BJ (cell line): ENCODE data around the gene PIP4K2A. TPM values are rescaled to one million over a fixed set of nuclear protein-coding genes. Genes with fewer than 3 reads are reported as not detected.

Experiments
- CTCF ChIA-PET: fragments of 350-600 bp; formaldehyde crosslinking; extraction: SDS; loops from one replicate; lab custom pipeline; 2021; ENCODE audit warnings: antibody characterized with exemption, inconsistent platforms; lab: Yijun Ruan, JAX
- POLR2A ChIA-PET: fragments of 300-600 bp; sonication (Branson Sonifier 250); formaldehyde crosslinking; extraction: SDS; loops from one replicate; lab custom pipeline; 2021; ENCODE audit warnings: antibody characterized with exemption; lab: Charles Lee
- DNase-seq: peaks from one replicate; pipeline ENCODE4 v3.0.0-alpha.2; 2011; ENCODE audit warnings: low read depth
- H3K27me3 ChIP-seq: 2 replicates; pipeline ENCODE4 v1.6.0; 2011; ENCODE audit warnings: low read length; ENCODE audit not compliant: control insufficient read depth, insufficient read depth
- H3K36me3 ChIP-seq: 2 replicates; pipeline ENCODE4 v1.5.1; 2011; ENCODE audit warnings: low read length; ENCODE audit not compliant: control insufficient read depth, insufficient read depth
- H3K4me3 ChIP-seq: 2 replicates; pipeline ENCODE4 v1.5.1; 2011; ENCODE audit warnings: low read depth, mild to moderate bottlenecking, control low read depth, low read length
- CTCF ChIP-seq: IDR thresholded peaks from 2 replicates; pipeline ENCODE4 v1.5.1; 2011; ENCODE audit warnings: low read depth, mild to moderate bottlenecking, control low read depth, inconsistent platforms, low read length, moderate library complexity; ENCODE audit not compliant: insufficient read depth
- polyA plus RNA-seq: library from polyadenylated mRNA; depleted of rRNA; stranded (reverse); fragments of >200 nt; gene quantifications from 2 replicates; pipeline ENCODE4 v1.2.3, GENCODE V29; 2011

PIP4K2A gene
- polyA plus RNA-seq, 1 experiment, result 17.3 TPM

GRCh38 chr10:22657024-22657423, 57.4 kb downstream of the PIP4K2A start:
- no peak for DNase-seq
- POLR2A ChIA-PET, result no interaction called here
- CTCF ChIA-PET, result no interaction called here
- no peaks in the 10 kb centered on the region for H3K27me3 ChIP-seq
- no peaks in the 10 kb centered on the region for H3K36me3 ChIP-seq
- no peak overlapping the region for H3K4me3 ChIP-seq
- no peak for TF ChIP-seq CTCF

GRCh38 chr10:22656036-22656435, 58.3 kb downstream of the PIP4K2A start:
- POLR2A ChIA-PET, result interaction anchor here (0.6 kb wide), 2 partner anchors 208 to 1142 kb away, joined by 3 to 4 read pairs; no protein-coding TSS in a partner anchor
- H3K27me3 ChIP-seq, result no peaks in the 10 kb centered on the region
- H3K4me3 ChIP-seq, result no peak overlapping the region
- no peak for DNase-seq
- no peaks in the 10 kb centered on the region for H3K36me3 ChIP-seq
- no peak for TF ChIP-seq CTCF
- CTCF ChIA-PET, result interaction anchor here (0.9 to 1.3 kb wide), 3 partner anchors 30 to 57 kb away, joined by 3 to 4 read pairs (median 3); no protein-coding TSS in a partner anchor

GRCh38 chr10:22655312-22655981, 58.9 kb downstream of the PIP4K2A start:
- ChIA-PET CTCF (interaction anchor here (0.9 to 1.3 kb wide), 3 partner anchors 29 to 56 kb away, joined by 3 to 4 read pairs (median 3); no protein-coding TSS in a partner anchor), POLR2A (interaction anchor here (0.6 kb wide), 2 partner anchors 207 to 1141 kb away, joined by 3 to 4 read pairs; no protein-coding TSS in a partner anchor)
- peak; percentile 57 for DNase-seq
- 0 out of 2 replicates have a peak, but pooled peaks have one; percentile 15 for TF ChIP-seq CTCF
- H3K4me3 ChIP-seq, result no peak overlapping the region
- no peaks in the 10 kb centered on the region for H3K27me3 ChIP-seq
- H3K36me3 ChIP-seq, result no peaks in the 10 kb centered on the region

- POLR2A ChIA-PET, result no interaction called here
- CTCF ChIA-PET, result no interaction called here
- no peaks in the 10 kb centered on the region for H3K27me3 ChIP-seq
- no peak for DNase-seq
- H3K36me3 ChIP-seq, result no peaks in the 10 kb centered on the region
- H3K4me3 ChIP-seq, result no peak overlapping the region
- no peak for TF ChIP-seq CTCF
Observed at GRCh38 chr10:22652988-22653481, 61.3 kb downstream of the PIP4K2A start.

- H3K36me3 ChIP-seq, result no peaks in the 10 kb centered on the region
- no peak for DNase-seq
- CTCF ChIA-PET, result interaction anchor here (1.5 kb wide), 1 partner anchor 11 kb away, joined by 3 read pairs; no protein-coding TSS in a partner anchor
- POLR2A ChIA-PET, result interaction anchor here (0.5 kb wide), 1 partner anchor 1764 kb away, joined by 3 read pairs; no protein-coding TSS in a partner anchor
- H3K4me3 ChIP-seq, result no peak overlapping the region
- TF ChIP-seq CTCF, result no peak
- no peaks in the 10 kb centered on the region for H3K27me3 ChIP-seq
Observed at GRCh38 chr10:22651276-22651980, 63.0 kb downstream of the PIP4K2A start.
